HEK293T (cell line): ENCODE data around the gene SUGP1.

Experiments used
- CTBP1 ChIP-seq: fragments of 450-650 bp; IDR thresholded peaks from 2 replicates; pipeline ENCODE4 v1.6.1; 2016; ENCODE audit warnings: borderline replicate concordance
- ELF4 ChIP-seq: fragments of 450-650 bp; IDR thresholded peaks from 2 replicates; pipeline ENCODE4 v1.6.1; 2017; ENCODE audit warnings: antibody characterized with exemption
- PKNOX1 ChIP-seq: fragments of 450-650 bp; IDR thresholded peaks from 2 replicates; pipeline ENCODE4 v1.6.1; 2016
- TARDBP ChIP-seq: fragments of 450-650 bp; IDR thresholded peaks from 2 replicates; pipeline ENCODE4 v1.6.1; 2016

- TF ChIP-seq PKNOX1 = no peak
- TF ChIP-seq ELF4 = no peak
- no peak for TF ChIP-seq CTBP1
- TF ChIP-seq TARDBP = no peak
Measured at GRCh38 chr19:19274146-19274545, 46.2 kb downstream of the SUGP1 start.
